GM12891 (cell line): Measurements from ENCODE around the gene DHRS1.

ENCODE experiments used
- POLR2A ChIP-seq: IDR thresholded peaks from 2 replicates; pipeline ENCODE4 v1.6.1; 2011; ENCODE audit warnings: low read depth, low read length, control low read depth
- SPI1 ChIP-seq: IDR thresholded peaks from 2 replicates; pipeline ENCODE4 v1.6.1; 2011; ENCODE audit warnings: low read depth, low read length, control low read depth
- TAF1 ChIP-seq: IDR thresholded peaks from 2 replicates; pipeline ENCODE4 v1.6.1; 2011; ENCODE audit warnings: low read depth, low read length, control low read depth

- TF ChIP-seq POLR2A (no peak), TAF1 (no peak), SPI1 (no peak)
Observed at GRCh38 chr14:24278424-24278823, 21.2 kb downstream of the DHRS1 start.
